B cell (primary cell): ENCODE results near the gene ERP44. TPM values are rescaled to one million over a fixed set of nuclear protein-coding genes. Genes with fewer than 3 reads are reported as not detected.
A peak's percentile ranks its signal among the peaks of the same experiment; 100 is the strongest.

Source experiments
- ATAC-seq: fragments of 200-7000 bp; cut with Tn5 transposase; one replicate; pipeline ENCODE4 v1.10.0; 2021; ENCODE audit warnings: low read depth, mild to moderate bottlenecking, moderate number of reproducible peaks, moderate library complexity
- CTCF ChIA-PET: fragments of 350-600 bp; sonication (Branson Sonifier 250); formaldehyde crosslinking; loops from one replicate; lab custom pipeline; 2021; ENCODE audit warnings: antibody characterized with exemption, inconsistent platforms; lab: Charles Lee
- POLR2A ChIA-PET: fragments of 350-600 bp; sonication (Branson Sonifier 250); formaldehyde crosslinking; loops from one replicate; lab custom pipeline; 2021; ENCODE audit warnings: antibody characterized with exemption; lab: Charles Lee
- DNase-seq: peaks from one replicate; pipeline ENCODE4 v3.0.0; 2013
- H2AFZ ChIP-seq: 2 replicates; pipeline ENCODE4 v1.6.1; 2012; ENCODE audit warnings: mild to moderate bottlenecking, low read depth, low read length; ENCODE audit not compliant: insufficient read depth, poor library complexity, severe bottlenecking
- H3K27ac ChIP-seq, 2 donors: 1 replicate in 1 of 2; 2 replicates in 1 of 2; pipeline ENCODE4 v1.5.1; 2012 to 2013; ENCODE audit warnings: low read length in 2 of 2, mild to moderate bottlenecking in 2 of 2, moderate library complexity in 1 of 2
- H3K27me3 ChIP-seq, 4 experiments: fragments of 200-600 bp in 1 of 4; sonication (generic) in 1 of 4; replicated peaks in 1 of 4; 1 replicate in 2 of 4; 2 replicates in 2 of 4; pipeline versions ENCODE4 v1.6.1 to v1.7.0; 2013 to 2016; ENCODE audit warnings: low read length in 3 of 4, mild to moderate bottlenecking in 2 of 4, mixed read lengths in 1 of 4, moderate library complexity in 1 of 4; ENCODE audit not compliant: insufficient read depth in 4 of 4, control insufficient read depth in 3 of 4; ENCODE audit errors: control extremely low read depth in 1 of 4
- H3K36me3 ChIP-seq, 2 experiments: replicated peaks in 1 of 2; 1 replicate in 1 of 2; 2 replicates in 1 of 2; pipeline versions ENCODE4 v1.6.1 to v1.7.1; 2013; ENCODE audit warnings: low read length in 1 of 2; ENCODE audit not compliant: insufficient read depth in 2 of 2, control insufficient read depth in 1 of 2; ENCODE audit errors: control extremely low read depth in 1 of 2, extremely low read depth in 1 of 2
- H3K4me1 ChIP-seq, 2 donors: fragments of 200-600 bp in 1 of 2; sonication (generic) in 1 of 2; 1 replicate in 1 of 2; 2 replicates in 1 of 2; pipeline versions ENCODE4 v1.5.1 to v1.6.1; 2013 to 2017; ENCODE audit warnings: low read length in 2 of 2; ENCODE audit not compliant: control insufficient read depth in 2 of 2, insufficient read depth in 2 of 2
- H3K4me2 ChIP-seq: replicated peaks from 2 replicates; pipeline ENCODE3; 2012; ENCODE audit warnings: mild to moderate bottlenecking, low read depth, low read length; ENCODE audit not compliant: poor library complexity, severe bottlenecking
- H3K4me3 ChIP-seq, 5 experiments: fragments of 200-600 bp in 1 of 5; sonication (generic) in 1 of 5; 1 replicate in 3 of 5; 2 replicates in 2 of 5; pipeline versions ENCODE4 v1.5.1 to v1.7.0; 2011 to 2016; ENCODE audit warnings: low read length in 4 of 5, mild to moderate bottlenecking in 4 of 5, low read depth in 2 of 5, control low read depth in 1 of 5, moderate library complexity in 1 of 5; ENCODE audit not compliant: insufficient read depth in 1 of 5; ENCODE audit errors: control extremely low read depth in 1 of 5, extremely low read depth in 1 of 5
- H3K79me2 ChIP-seq: fragments of 200-600 bp; sonication (generic); one replicate; pipeline ENCODE4 v1.6.0; 2016; ENCODE audit warnings: low read length; ENCODE audit not compliant: control insufficient read depth, insufficient read depth
- H3K9ac ChIP-seq: fragments of 200-600 bp; sonication (generic); 2 replicates; pipeline ENCODE4 v1.6.1; 2017; ENCODE audit warnings: mild to moderate bottlenecking, low read length, moderate library complexity
- H3K9me3 ChIP-seq, 3 donors: one replicate each; pipeline versions ENCODE4 v1.6.1 to v1.7.1; 2013; ENCODE audit warnings: low read length in 2 of 3; ENCODE audit not compliant: control insufficient read depth in 2 of 3, insufficient read depth in 1 of 3; ENCODE audit errors: control extremely low read depth in 1 of 3
- H4K20me1 ChIP-seq: 2 replicates; pipeline ENCODE4 v1.6.0; 2012; ENCODE audit warnings: mild to moderate bottlenecking, low read length; ENCODE audit not compliant: insufficient read depth, control insufficient read depth, poor library complexity, severe bottlenecking
- H3K27ac Mint-ChIP-seq: one replicate; pipeline ENCODE4 v1.8.0; 2021; ENCODE audit warnings: mixed read lengths
- H3K27me3 Mint-ChIP-seq: one replicate; pipeline ENCODE4 v1.8.0; 2021; ENCODE audit warnings: mixed read lengths
- H3K4me1 Mint-ChIP-seq: one replicate; pipeline ENCODE4 v1.8.0; 2021; ENCODE audit warnings: mixed read lengths
- H3K4me3 Mint-ChIP-seq: one replicate; pipeline ENCODE4 v1.8.0; 2021; ENCODE audit warnings: mixed read lengths
- H3K9me3 Mint-ChIP-seq: one replicate; pipeline ENCODE4 v1.8.0; 2022; ENCODE audit warnings: mixed read lengths; ENCODE audit not compliant: insufficient read depth
- EZH2 ChIP-seq: IDR thresholded peaks from 2 replicates; pipeline ENCODE4 v1.6.1; 2012; ENCODE audit warnings: borderline replicate concordance, low read depth, mild to moderate bottlenecking, moderate library complexity, low read length; ENCODE audit not compliant: insufficient read depth, poor library complexity, severe bottlenecking
- WGBS: methylation state at CpG from one replicate; pipeline ENCODE4 v1.1.5; 2013; ENCODE audit warnings: missing lambda C conversion rate; ENCODE audit not compliant: insufficient coverage; 5-methylcytosine and 5-hydroxymethylcytosine counted together
- intact Hi-C: fragments of 100-400 bp; cut with micrococcal nuclease; formaldehyde crosslinking; loops from one replicate; pipeline ENCODE4 v1.10.0; 2022
- polyA plus RNA-seq: library from polyadenylated mRNA; depleted of rRNA; stranded (reverse); fragments of >200 nt; gene quantifications from 2 replicates; pipeline ENCODE4 v1.2.3, GENCODE V29; 2012
- total RNA-seq, 2 donors: library from RNA; stranded (reverse); fragments of 120-200 nt in 1 of 2; gene quantifications; 1 replicate in 1 of 2; 2 replicates in 1 of 2; pipeline versions ENCODE4 v1.2.3 to v1.2.4, GENCODE V29; 2013 to 2022
- TF ChIP-seq, protein P1 (sequence below): fragments of 200-600 bp; IDR thresholded peaks from one replicate; pipeline ENCODE4 v1.8.0; 2022; ENCODE audit warnings: antibody characterized with exemption, mild to moderate bottlenecking

Gene ERP44
- total and polyA plus RNA-seq, 2 donors (not counting 1 experiment from before 2014, with no cell fraction given): 10.5 to 18.4 TPM

GRCh38 chr9:100033877-100034551, 64.8 kb downstream of the ERP44 start:
- H3K27me3 Mint-ChIP-seq: no peaks in the 10 kb centered on the region
- H3K4me1 ChIP-seq: peaks cover 10 to 11% of the 10 kb centered on the region in 2 donors
- ATAC-seq (no peak), DNase-seq (no peak)
- H3K27ac ChIP-seq: no peak overlapping the region
- intact Hi-C loops: no loop called here
- peaks cover 43% of the 10 kb centered on the region for H3K4me1 Mint-ChIP-seq
- H3K9ac ChIP-seq: no peak overlapping the region
- H3K27me3 ChIP-seq: no peaks in the 10 kb centered on the region
- H3K9me3 Mint-ChIP-seq: no peaks in the 10 kb centered on the region
- no peak overlapping the region for H3K27ac Mint-ChIP-seq
- ChIA-PET POLR2A (no interaction called here), CTCF (interaction anchor here (1.0 kb wide), 1 partner anchor 131 kb away, joined by 4 read pairs; no protein-coding TSS in a partner anchor)
- H3K9me3 ChIP-seq: peaks cover 0 to 8% (median 1%) of the 10 kb centered on the region in 3 donors
- no peak overlapping the region for H2AFZ ChIP-seq
- H3K79me2 ChIP-seq: peaks cover 66% of the 10 kb centered on the region
- H3K4me3 ChIP-seq: no peak overlapping the region
- peaks cover 5 to 21% of the 10 kb centered on the region in 2 experiments for H3K36me3 ChIP-seq
- no peak overlapping the region for H3K4me2 ChIP-seq
- WGBS: 83% methylated on average over 1 of the region's 3 CpGs
- TF ChIP-seq, protein P1, sequence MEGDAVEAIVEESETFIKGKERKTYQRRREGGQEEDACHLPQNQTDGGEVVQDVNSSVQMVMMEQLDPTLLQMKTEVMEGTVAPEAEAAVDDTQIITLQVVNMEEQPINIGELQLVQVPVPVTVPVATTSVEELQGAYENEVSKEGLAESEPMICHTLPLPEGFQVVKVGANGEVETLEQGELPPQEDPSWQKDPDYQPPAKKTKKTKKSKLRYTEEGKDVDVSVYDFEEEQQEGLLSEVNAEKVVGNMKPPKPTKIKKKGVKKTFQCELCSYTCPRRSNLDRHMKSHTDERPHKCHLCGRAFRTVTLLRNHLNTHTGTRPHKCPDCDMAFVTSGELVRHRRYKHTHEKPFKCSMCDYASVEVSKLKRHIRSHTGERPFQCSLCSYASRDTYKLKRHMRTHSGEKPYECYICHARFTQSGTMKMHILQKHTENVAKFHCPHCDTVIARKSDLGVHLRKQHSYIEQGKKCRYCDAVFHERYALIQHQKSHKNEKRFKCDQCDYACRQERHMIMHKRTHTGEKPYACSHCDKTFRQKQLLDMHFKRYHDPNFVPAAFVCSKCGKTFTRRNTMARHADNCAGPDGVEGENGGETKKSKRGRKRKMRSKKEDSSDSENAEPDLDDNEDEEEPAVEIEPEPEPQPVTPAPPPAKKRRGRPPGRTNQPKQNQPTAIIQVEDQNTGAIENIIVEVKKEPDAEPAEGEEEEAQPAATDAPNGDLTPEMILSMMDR: no peak
- TF ChIP-seq EZH2: no peak
- peaks cover 56% of the 10 kb centered on the region for H4K20me1 ChIP-seq
- no peak overlapping the region for H3K4me3 Mint-ChIP-seq

GRCh38 chr9:100030548-100030947, 68.3 kb downstream of the ERP44 start:
- no peaks in the 10 kb centered on the region for H3K9me3 Mint-ChIP-seq
- CTCF ChIA-PET: interaction anchor here (1.1 to 10.0 kb wide), 3 partner anchors 28 to 866 kb away, joined by 3 to 141 read pairs (median 3); no protein-coding TSS in a partner anchor
- Histone ChIP-seq H3K27ac (peak overlapping the region in 1 of 2 donors; percentile 69), H3K4me3 (no peak overlapping the region), H3K9ac (no peak overlapping the region), H3K36me3 (peaks cover 0 to 6% of the 10 kb centered on the region in 2 experiments), H3K79me2 (peaks cover 44% of the 10 kb centered on the region), H4K20me1 (peaks cover 56% of the 10 kb centered on the region), H3K4me2 (no peak overlapping the region), H3K9me3 (peaks cover 0 to 8% (median 1%) of the 10 kb centered on the region in 3 donors), H3K4me1 (peaks cover 16% of the 10 kb centered on the region in 2 donors), H2AFZ (no peak overlapping the region), H3K27me3 (no peaks in the 10 kb centered on the region)
- ATAC-seq (no peak), DNase-seq (peak; percentile 31)
- POLR2A ChIA-PET: interaction anchor here (1.0 kb wide), 1 partner anchor 49 kb away, joined by 3 read pairs; no protein-coding TSS in a partner anchor
- H3K4me1 Mint-ChIP-seq: peaks cover 32% of the 10 kb centered on the region
- no peaks in the 10 kb centered on the region for H3K27me3 Mint-ChIP-seq
- TF ChIP-seq, protein P1: no peak
- TF ChIP-seq EZH2: no peak
- H3K27ac Mint-ChIP-seq: peak overlapping the region; percentile 72
- no CpG with 5 or more reads among the region's 2 CpGs for WGBS
- intact Hi-C loops: no loop called here
- H3K4me3 Mint-ChIP-seq: no peak overlapping the region
